BLaER1 treated with 17β-estradiol and CSF1 and Interleukin-3, amounts not matched to agents 10 nM and 100 nM (cell line): ENCODE measurements around the gene PNLIPRP2.

ENCODE experiments used
- H3K27ac ChIP-seq, 11 experiments: shearing (Covaris generic); formaldehyde crosslinking; 2 replicates each; pipeline ENCODE4 v1.8.1; 2022
- H3K27me3 ChIP-seq, 11 experiments: shearing (Covaris generic); formaldehyde crosslinking; 2 replicates each; pipeline ENCODE4 v1.8.1; 2022
- H3K36me3 ChIP-seq, 11 experiments: shearing (Covaris generic); formaldehyde crosslinking; 2 replicates each; pipeline ENCODE4 v1.8.1; 2022
- H3K4me1 ChIP-seq, 10 experiments: shearing (Covaris generic); formaldehyde crosslinking; 2 replicates each; pipeline ENCODE4 v1.8.1; 2022
- H3K4me2 ChIP-seq, 11 experiments: shearing (Covaris generic); formaldehyde crosslinking; 2 replicates each; pipeline ENCODE4 v1.8.1; 2022
- H3K4me3 ChIP-seq, 10 experiments: shearing (Covaris generic); formaldehyde crosslinking; 2 replicates each; pipeline ENCODE4 v1.8.1; 2022
- H3K9ac ChIP-seq, 11 experiments: shearing (Covaris generic); formaldehyde crosslinking; 2 replicates each; pipeline ENCODE4 v1.8.1; 2022
- H3K9me3 ChIP-seq, 11 experiments: shearing (Covaris generic); formaldehyde crosslinking; replicated peaks in 1 of 11; 2 replicates each; pipeline ENCODE4 v1.8.1; 2022
- H4K20me1 ChIP-seq, 11 experiments: shearing (Covaris generic); formaldehyde crosslinking; 2 replicates each; pipeline ENCODE4 v1.8.1; 2022
- Cebpa-rat ChIP-seq, 11 experiments: shearing (Covaris generic); IDR thresholded peaks; 2 replicates each; pipeline ENCODE4 v1.8.1; 2022

PNLIPRP2 gene

GRCh38 chr10:116620423-116621400, at the start of gene PNLIPRP2:
Gene PNLIPRP2, plus strand, starts transcription at chr10:116620953.
- Histone ChIP-seq H3K4me1 (no peaks in the 10 kb centered on the region), H3K27ac (no peak within 1 kb of the TSS), H3K36me3 (no peaks in the 10 kb centered on the region), H3K9me3 (no peaks in the 10 kb centered on the region), H4K20me1 (no peaks in the 10 kb centered on the region), H3K27me3 (no peaks in the 10 kb centered on the region), H3K9ac (no peak within 1 kb of the TSS), H3K4me3 (no peak within 1 kb of the TSS), H3K4me2 (no peak within 1 kb of the TSS)
- TF ChIP-seq Cebpa-rat (IDR thresholded peaks at IDR 0.05): no peak

GRCh38 chr10:116574797-116575196, 46.0 kb upstream of the PNLIPRP2 start:
- TF ChIP-seq Cebpa-rat (IDR thresholded peaks at IDR 0.05): no peak
- no peaks in the 10 kb centered on the region for H3K27me3 ChIP-seq
- no peaks in the 10 kb centered on the region for H3K9me3 ChIP-seq
- H3K4me3 ChIP-seq: no peak overlapping the region
- no peak overlapping the region for H3K9ac ChIP-seq
- H4K20me1 ChIP-seq: no peaks in the 10 kb centered on the region
- H3K4me2 ChIP-seq: no peak overlapping the region
- no peaks in the 10 kb centered on the region for H3K36me3 ChIP-seq
- no peaks in the 10 kb centered on the region for H3K4me1 ChIP-seq
- H3K27ac ChIP-seq: no peak overlapping the region

- Histone ChIP-seq H3K27me3 (no peaks in the 10 kb centered on the region), H3K27ac (no peak overlapping the region), H3K36me3 (no peaks in the 10 kb centered on the region), H3K4me3 (no peak overlapping the region), H3K9ac (no peak overlapping the region), H3K4me1 (no peaks in the 10 kb centered on the region), H4K20me1 (no peaks in the 10 kb centered on the region), H3K9me3 (peaks cover 0 to 4% (median 0%) of the 10 kb centered on the region in 11 experiments; a peak in 1 of 22 replicates), H3K4me2 (no peak overlapping the region)
- TF ChIP-seq Cebpa-rat (IDR thresholded peaks at IDR 0.05): no peak
These were observed 32.7 kb upstream of the PNLIPRP2 start for GRCh38 chr10:116587878-116588591.

DNA sequence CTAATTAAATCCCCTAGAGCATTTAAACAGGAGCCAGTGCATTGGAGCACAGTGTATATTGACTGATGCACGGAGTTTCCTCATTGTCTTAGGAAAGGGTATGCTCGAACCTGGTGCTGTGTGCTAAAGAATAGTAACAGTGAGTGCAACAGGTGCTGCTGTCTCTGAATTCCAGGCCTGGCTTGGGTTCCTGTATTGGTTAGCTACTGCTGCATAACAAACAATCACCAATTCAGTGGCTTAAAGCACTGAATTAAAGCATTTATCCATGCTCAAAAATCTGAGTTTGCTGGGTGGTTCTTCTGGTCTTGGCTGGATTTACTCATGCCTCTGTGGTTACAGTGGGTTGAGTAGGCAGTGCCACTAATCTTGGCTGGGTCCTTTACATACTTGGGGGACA, 31.8 kb upstream of the PNLIPRP2 start:
- Histone ChIP-seq H3K4me3 (no peak overlapping the region), H3K4me2 (no peak overlapping the region), H4K20me1 (no peaks in the 10 kb centered on the region), H3K36me3 (no peaks in the 10 kb centered on the region), H3K27ac (no peak overlapping the region), H3K9ac (no peak overlapping the region), H3K27me3 (no peaks in the 10 kb centered on the region), H3K4me1 (no peaks in the 10 kb centered on the region), H3K9me3 (peaks cover 0 to 4% (median 0%) of the 10 kb centered on the region in 11 experiments; a peak in 1 of 22 replicates)
- TF ChIP-seq Cebpa-rat (IDR thresholded peaks at IDR 0.05): no peak

DNA sequence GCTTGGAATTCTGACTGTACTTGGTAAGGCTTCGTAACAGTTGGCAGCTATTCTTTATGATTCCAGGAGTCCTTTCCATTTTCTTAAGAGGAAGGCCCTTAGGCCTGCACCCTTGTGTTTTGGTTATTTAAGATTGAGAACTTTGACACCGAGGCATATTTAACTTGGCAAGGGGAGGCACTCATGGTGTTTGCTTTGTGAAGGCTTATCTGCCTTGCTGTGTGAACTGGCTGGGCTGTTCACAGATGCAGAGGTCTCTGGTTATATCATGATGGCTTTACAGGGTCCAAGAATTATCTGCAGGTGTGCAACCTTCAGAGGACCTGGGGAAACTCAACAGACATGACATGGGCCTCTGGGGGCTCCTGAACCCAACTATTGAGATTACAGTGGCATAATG, 30.8 kb upstream of the PNLIPRP2 start:
- Histone ChIP-seq H3K4me1 (no peaks in the 10 kb centered on the region), H3K4me3 (no peak overlapping the region), H3K9ac (no peak overlapping the region), H3K27ac (no peak overlapping the region), H3K36me3 (no peaks in the 10 kb centered on the region), H4K20me1 (no peaks in the 10 kb centered on the region), H3K27me3 (no peaks in the 10 kb centered on the region), H3K9me3 (peaks cover 0 to 4% (median 0%) of the 10 kb centered on the region in 11 experiments; a peak in 1 of 22 replicates), H3K4me2 (no peak overlapping the region)
- TF ChIP-seq Cebpa-rat (IDR thresholded peaks at IDR 0.05): no peak

- no peak for TF ChIP-seq Cebpa-rat (IDR thresholded peaks at IDR 0.05)
- Histone ChIP-seq H3K9ac (no peak within 1 kb of the TSS), H3K4me3 (no peak within 1 kb of the TSS), H3K4me2 (no peak within 1 kb of the TSS), H3K36me3 (no peaks in the 10 kb centered on the region), H3K27me3 (no peaks in the 10 kb centered on the region), H3K27ac (no peak within 1 kb of the TSS), H4K20me1 (no peaks in the 10 kb centered on the region), H3K4me1 (no peaks in the 10 kb centered on the region), H3K9me3 (peaks cover 0 to 4% (median 0%) of the 10 kb centered on the region in 11 experiments; a peak in 1 of 22 replicates)
These were observed 29.9 kb upstream of the PNLIPRP2 start, which contains the start of gene PNLIPRP1 for GRCh38 chr10:116590590-116591444. Gene PNLIPRP1, plus strand, starts transcription at chr10:116590959. Its CDS starts 171 bp downstream, at chr10:116591130.

GRCh38 chr10:116593139-116593740, 27.5 kb upstream of the PNLIPRP2 start:
- no peak overlapping the region for H3K9ac ChIP-seq

GRCh38 chr10:116594525-116595035, 26.2 kb upstream of the PNLIPRP2 start:
- TF ChIP-seq Cebpa-rat (IDR thresholded peaks at IDR 0.05): no peak
- H3K27ac ChIP-seq: no peak overlapping the region
- H3K4me2 ChIP-seq: no peak overlapping the region
- H3K4me1 ChIP-seq: peaks cover 0 to 4% (median 0%) of the 10 kb centered on the region in 10 experiments; a peak in 1 of 20 replicates
- H3K27me3 ChIP-seq: no peaks in the 10 kb centered on the region
- H4K20me1 ChIP-seq: no peaks in the 10 kb centered on the region
- H3K4me3 ChIP-seq: no peak overlapping the region
- H3K36me3 ChIP-seq: no peaks in the 10 kb centered on the region
- H3K9ac ChIP-seq: no peak overlapping the region
- H3K9me3 ChIP-seq: no peaks in the 10 kb centered on the region

More at GRCh38 chr10:116593139-116593740, 27.5 kb upstream of the PNLIPRP2 start:
- TF ChIP-seq Cebpa-rat (IDR thresholded peaks at IDR 0.05): no peak
- H3K4me3 ChIP-seq: no peak overlapping the region
- no peaks in the 10 kb centered on the region for H3K27me3 ChIP-seq
- peaks cover 0 to 4% (median 0%) of the 10 kb centered on the region in 11 experiments; a peak in 1 of 22 replicates for H3K9me3 ChIP-seq
- peaks cover 0 to 1% (median 0%) of the 10 kb centered on the region in 10 experiments; a peak in 1 of 20 replicates for H3K4me1 ChIP-seq
- H3K36me3 ChIP-seq: no peaks in the 10 kb centered on the region
- no peak overlapping the region for H3K27ac ChIP-seq
- H4K20me1 ChIP-seq: no peaks in the 10 kb centered on the region
- H3K4me2 ChIP-seq: no peak overlapping the region
